Fibroblast of lung (primary cell): ENCODE results near the gene FADD.

Experiments used
- CTCF ChIP-seq, 2 donors: IDR thresholded peaks in 1 of 2; conservative IDR thresholded peaks in 1 of 2; 1 replicate in 1 of 2; 2 replicates in 1 of 2; pipeline ENCODE4 v1.5.1; 2011 to 2012; ENCODE audit warnings: low read length in 2 of 2, control low read depth in 1 of 2, inconsistent platforms in 1 of 2, low read depth in 1 of 2, mild to moderate bottlenecking in 1 of 2
- EZH2 ChIP-seq: IDR thresholded peaks from 2 replicates; pipeline ENCODE4 v1.5.1; 2012; ENCODE audit warnings: low read length, control low read depth, mild to moderate bottlenecking; ENCODE audit errors: missing control alignments

DNA sequence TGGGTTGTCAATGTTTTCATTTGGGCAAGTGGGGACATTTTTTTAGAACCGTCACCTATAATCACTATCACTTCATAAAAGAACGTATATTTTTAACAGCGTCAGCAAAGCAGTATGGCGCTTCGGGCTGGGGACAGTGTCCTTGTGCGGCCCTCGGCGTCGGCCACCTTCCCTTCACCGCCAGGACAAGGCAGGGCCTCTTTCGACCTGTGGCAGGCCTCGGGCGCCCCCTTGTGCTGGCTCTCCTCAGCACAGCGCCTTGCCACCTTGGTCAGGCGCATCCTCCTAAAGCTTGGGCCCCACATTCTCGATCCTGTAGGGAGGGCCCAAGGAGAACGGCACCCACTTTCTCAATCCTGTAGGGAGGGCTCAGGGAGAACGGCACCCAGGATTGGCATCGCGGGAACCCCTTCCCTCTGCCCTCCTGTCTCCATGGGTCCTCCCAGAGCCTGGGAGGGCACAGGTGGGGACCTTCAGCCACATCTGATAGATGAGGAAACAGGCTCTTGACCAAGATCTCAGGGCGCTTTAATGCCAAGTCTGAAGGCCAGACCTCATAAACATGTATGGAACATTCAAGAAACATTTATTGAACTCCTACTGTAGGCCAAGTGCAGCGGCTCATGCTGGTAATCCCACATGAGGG, 11.5 kb upstream of the FADD start:
- TF ChIP-seq CTCF (conservative IDR thresholded peaks at IDR 0.05 in 1 of 2, IDR thresholded peaks at IDR 0.05 in 1 of 2; ENCODE audit: low read depth in 1 of 2, low read length in 2 of 2) (peak; percentile 80 to 93), EZH2 (no peak)
